ENCODE data around the gene IPO11. TPM values are rescaled to one million over a fixed set of nuclear protein-coding genes. Genes with fewer than 3 reads are reported as not detected.
"Not testable (repeated sequence)": the region's sequence is repeated elsewhere in the genome, so short reads cannot be mapped to it uniquely, and the experiment has no call there.

Gene IPO11
- total RNA-seq, 1 donor from 2014 or later, result 22.4 TPM

- FAIRE-seq, result no peak
- no peak overlapping the region for H3K4me3 ChIP-seq (ENCODE audit: low read depth, low read length)
- H3K36me3 ChIP-seq (ENCODE audit: control insufficient read depth, insufficient read depth, low read length), result no peaks in the 10 kb centered on the region
- DNase-seq (ENCODE audit: low read depth), result no peak
- no peaks in the 10 kb centered on the region for H3K27me3 ChIP-seq (ENCODE audit: control insufficient read depth, insufficient read depth, low read length)
- TF ChIP-seq CTCF (IDR thresholded peaks at IDR 0.05; ENCODE audit: insufficient read depth, low read length, severe bottlenecking), result no peak
Observed at GRCh38 chr5:62662521-62662920, 250.0 kb downstream of the IPO11 start.

- TF ChIP-seq CTCF (IDR thresholded peaks at IDR 0.05; ENCODE audit: insufficient read depth, low read length, severe bottlenecking), result no peak
- Histone ChIP-seq H3K36me3 (ENCODE audit: control insufficient read depth, insufficient read depth, low read length) (no peaks in the 10 kb centered on the region), H3K27me3 (ENCODE audit: control insufficient read depth, insufficient read depth, low read length) (no peaks in the 10 kb centered on the region), H3K4me3 (ENCODE audit: low read depth, low read length) (no peak overlapping the region)
- peak; percentile 22 for DNase-seq (ENCODE audit: low read depth)
- no peak for FAIRE-seq
Observed at GRCh38 chr5:62671479-62671878, 258.9 kb downstream of the IPO11 start.

- H3K27me3 ChIP-seq (ENCODE audit: control insufficient read depth, insufficient read depth, low read length); H3K36me3 ChIP-seq (ENCODE audit: control insufficient read depth, insufficient read depth, low read length); FAIRE-seq; H3K4me3 ChIP-seq (ENCODE audit: low read depth, low read length); DNase-seq (ENCODE audit: low read depth): not testable (repeated sequence)
Observed at GRCh38 chr5:62676596-62676995, 264.0 kb downstream of the IPO11 start.

Other genes starting within 250 kb of the IPO11 start
- 34.2 and 39.7 TPM in 2 replicates for gene KIF2A, start 106.6 kb upstream of the IPO11 start, total RNA-seq
- gene DIMT1, start 8.9 kb upstream of the IPO11 start, total RNA-seq, result 17.3 and 24.0 TPM in 2 replicates
- gene LRRC70, start 166.1 kb downstream of the IPO11 start, total RNA-seq, result 1.0 and 1.6 TPM in 2 replicates

Measured in bronchial epithelial cell (primary cell).